Measurements from ENCODE around the gene PDHA1. TPM values are rescaled to one million over a fixed set of nuclear protein-coding genes. Genes with fewer than 3 reads are reported as not detected.

PDHA1 gene
- total RNA-seq, 4 donors from 2014 or later, result 74.2 to 186 (median 117) TPM

Small RNA genes within 50 kb of the gene (small RNA-seq; reads per million reads assigned to genes)
- gene RF00019, result 0 reads per million in 4 donors

Other genes starting within 250 kb of the PDHA1 start
- gene ADGRG2, start 221.5 kb upstream of the PDHA1 start, total RNA-seq, result 1 to 10 TPM; 1.3 to 3.8 (median 2.0) TPM
- under 1 TPM in 1 of 4 donors, not detected in 3; 0.13 TPM for gene MAP3K15, start 171.6 kb downstream of the PDHA1 start, total RNA-seq